ENCODE data around the gene POLR3E. TPM values are rescaled to one million over a fixed set of nuclear protein-coding genes. Genes with fewer than 3 reads are reported as not detected.

POLR3E gene
- total and polyA plus RNA-seq, 2 donors (not counting 1 experiment from before 2014, with no cell fraction given), result 97.1 to 98.4 TPM

- ATAC-seq (ENCODE audit: low read depth), result no peak
- Histone ChIP-seq H3K4me1 (ENCODE audit: control insufficient read depth in 2 of 2, insufficient read depth in 2 of 2, low read length in 2 of 2) (no peaks in the 10 kb centered on the region), H3K4me3 (ENCODE audit: control extremely low read depth in 1 of 5, extremely low read depth in 1 of 5, insufficient read depth in 1 of 5, low read depth in 2 of 5, low read length in 4 of 5) (no peak overlapping the region), H3K9ac (ENCODE audit: low read length) (no peak overlapping the region), H2AFZ (ENCODE audit: insufficient read depth, low read depth, low read length, poor library complexity, severe bottlenecking) (no peak overlapping the region), H4K20me1 (ENCODE audit: control insufficient read depth, insufficient read depth, low read length, poor library complexity, severe bottlenecking) (peaks cover 47% of the 10 kb centered on the region), H3K79me2 (ENCODE audit: control insufficient read depth, insufficient read depth, low read length) (peaks cover 14% of the 10 kb centered on the region), H3K36me3 (replicated peaks in 1 of 2; ENCODE audit: control extremely low read depth in 1 of 2, control insufficient read depth in 1 of 2, extremely low read depth in 1 of 2, insufficient read depth in 2 of 2, low read length in 1 of 2) (peaks cover 0 to 88% of the 10 kb centered on the region in 2 experiments), H3K9me3 (ENCODE audit: control extremely low read depth in 1 of 3, control insufficient read depth in 2 of 3, insufficient read depth in 1 of 3, low read length in 2 of 3) (no peaks in the 10 kb centered on the region), H3K27me3 (replicated peaks in 1 of 4; ENCODE audit: control extremely low read depth in 1 of 4, control insufficient read depth in 3 of 4, insufficient read depth in 4 of 4, low read length in 3 of 4) (no peaks in the 10 kb centered on the region), H3K4me2 (replicated peaks; ENCODE audit: low read depth, low read length, poor library complexity, severe bottlenecking) (no peak overlapping the region), H3K27ac (ENCODE audit: low read length in 2 of 2) (no peak overlapping the region)
- intact Hi-C loops (cut with micrococcal nuclease), result loop anchor here (5.0 kb wide), 1 partner anchor 1165 kb away; the partner anchor contains the start of gene LDAF1
- no peaks in the 10 kb centered on the region for H3K9me3 Mint-ChIP-seq (ENCODE audit: insufficient read depth)
- H3K4me3 Mint-ChIP-seq, result no peak overlapping the region
- 98% methylated on average over 10 of the region's 17 CpGs for WGBS (ENCODE audit: insufficient coverage)
- ChIA-PET CTCF (interaction anchor here (0.9 kb wide), 1 partner anchor 1166 kb away, joined by 4 read pairs; no protein-coding TSS in a partner anchor), POLR2A (no interaction called here)
- peak; percentile 14 for DNase-seq
- H3K27ac Mint-ChIP-seq, result no peak overlapping the region
- TF ChIP-seq, protein P1, sequence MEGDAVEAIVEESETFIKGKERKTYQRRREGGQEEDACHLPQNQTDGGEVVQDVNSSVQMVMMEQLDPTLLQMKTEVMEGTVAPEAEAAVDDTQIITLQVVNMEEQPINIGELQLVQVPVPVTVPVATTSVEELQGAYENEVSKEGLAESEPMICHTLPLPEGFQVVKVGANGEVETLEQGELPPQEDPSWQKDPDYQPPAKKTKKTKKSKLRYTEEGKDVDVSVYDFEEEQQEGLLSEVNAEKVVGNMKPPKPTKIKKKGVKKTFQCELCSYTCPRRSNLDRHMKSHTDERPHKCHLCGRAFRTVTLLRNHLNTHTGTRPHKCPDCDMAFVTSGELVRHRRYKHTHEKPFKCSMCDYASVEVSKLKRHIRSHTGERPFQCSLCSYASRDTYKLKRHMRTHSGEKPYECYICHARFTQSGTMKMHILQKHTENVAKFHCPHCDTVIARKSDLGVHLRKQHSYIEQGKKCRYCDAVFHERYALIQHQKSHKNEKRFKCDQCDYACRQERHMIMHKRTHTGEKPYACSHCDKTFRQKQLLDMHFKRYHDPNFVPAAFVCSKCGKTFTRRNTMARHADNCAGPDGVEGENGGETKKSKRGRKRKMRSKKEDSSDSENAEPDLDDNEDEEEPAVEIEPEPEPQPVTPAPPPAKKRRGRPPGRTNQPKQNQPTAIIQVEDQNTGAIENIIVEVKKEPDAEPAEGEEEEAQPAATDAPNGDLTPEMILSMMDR (IDR thresholded peaks at IDR 0.05), result no peak
- TF ChIP-seq EZH2 (IDR thresholded peaks at IDR 0.05; ENCODE audit: borderline replicate concordance, insufficient read depth, low read depth, low read length, poor library complexity, severe bottlenecking), result no peak
- no peaks in the 10 kb centered on the region for H3K4me1 Mint-ChIP-seq
- no peaks in the 10 kb centered on the region for H3K27me3 Mint-ChIP-seq
These were observed 25.5 kb downstream of the POLR3E start for GRCh38 chr16:22322741-22323140.

DNA sequence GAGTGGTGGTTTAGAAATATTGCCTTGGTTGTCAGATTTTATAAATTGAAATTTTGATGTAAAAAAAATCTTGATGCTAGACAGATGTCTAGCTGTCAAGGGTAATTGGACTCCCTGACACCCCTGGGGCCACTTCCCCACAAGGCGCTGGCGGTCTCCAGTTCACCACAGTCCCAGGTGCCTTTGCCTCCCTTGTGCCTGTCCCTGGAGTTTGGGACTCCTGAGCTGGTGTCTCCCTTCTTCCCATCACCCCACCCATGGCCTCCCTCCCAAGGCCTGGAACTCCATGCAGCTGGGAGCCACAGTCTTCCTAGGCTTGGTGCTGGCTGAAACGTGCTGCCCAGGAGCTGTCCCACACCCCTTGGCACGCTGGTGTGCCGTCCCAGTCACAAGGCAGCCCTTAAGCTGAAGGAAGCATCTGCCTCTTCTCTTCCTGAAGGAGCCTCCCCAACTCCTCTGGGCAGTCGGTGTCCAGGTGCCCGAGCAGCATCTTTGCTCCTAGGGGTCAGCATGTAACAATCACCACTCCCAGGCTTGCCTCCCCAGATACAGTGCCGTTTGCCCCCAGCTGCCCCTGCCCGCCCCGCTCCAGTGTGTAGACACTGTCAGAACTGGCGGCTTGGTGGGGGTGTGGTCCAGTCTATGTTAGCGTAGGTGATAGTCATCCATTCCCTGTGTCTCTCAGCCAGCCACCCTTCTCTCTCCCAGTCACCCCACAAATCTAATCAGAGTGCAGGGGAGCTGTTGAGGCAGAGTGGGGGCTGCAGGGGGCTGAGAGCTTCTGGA lies 26.2 kb downstream of the POLR3E start:
- no peaks in the 10 kb centered on the region for H3K9me3 Mint-ChIP-seq (ENCODE audit: insufficient read depth)
- H3K9ac ChIP-seq (ENCODE audit: low read length), result no peak overlapping the region
- DNase-seq (no peak), ATAC-seq (ENCODE audit: low read depth) (no peak)
- no peak overlapping the region for H3K27ac ChIP-seq (ENCODE audit: low read length in 2 of 2)
- H3K79me2 ChIP-seq (ENCODE audit: control insufficient read depth, insufficient read depth, low read length), result peaks cover 14% of the 10 kb centered on the region
- ChIA-PET CTCF (no interaction called here), POLR2A (no interaction called here)
- no peaks in the 10 kb centered on the region for H3K4me1 Mint-ChIP-seq
- intact Hi-C loops (cut with micrococcal nuclease), result loop anchor here (5.0 kb wide), 1 partner anchor 1166 kb away; the partner anchor contains the start of gene LDAF1
- peaks cover 51% of the 10 kb centered on the region for H4K20me1 ChIP-seq (ENCODE audit: control insufficient read depth, insufficient read depth, low read length, poor library complexity, severe bottlenecking)
- H3K4me1 ChIP-seq (ENCODE audit: control insufficient read depth in 2 of 2, insufficient read depth in 2 of 2, low read length in 2 of 2), result no peaks in the 10 kb centered on the region
- H3K36me3 ChIP-seq (replicated peaks in 1 of 2; ENCODE audit: control extremely low read depth in 1 of 2, control insufficient read depth in 1 of 2, extremely low read depth in 1 of 2, insufficient read depth in 2 of 2, low read length in 1 of 2), result peaks cover 0 to 92% of the 10 kb centered on the region in 2 experiments
- H3K4me3 ChIP-seq (ENCODE audit: control extremely low read depth in 1 of 5, extremely low read depth in 1 of 5, insufficient read depth in 1 of 5, low read depth in 2 of 5, low read length in 4 of 5), result no peak overlapping the region
- no peak overlapping the region for H2AFZ ChIP-seq (ENCODE audit: insufficient read depth, low read depth, low read length, poor library complexity, severe bottlenecking)
- TF ChIP-seq EZH2 (IDR thresholded peaks at IDR 0.05; ENCODE audit: borderline replicate concordance, insufficient read depth, low read depth, low read length, poor library complexity, severe bottlenecking), result no peak
- TF ChIP-seq, protein P1 (IDR thresholded peaks at IDR 0.05), result no peak
- H3K27ac Mint-ChIP-seq, result no peak overlapping the region
- 98% methylated on average over 8 of the region's 12 CpGs for WGBS (ENCODE audit: insufficient coverage)
- no peak overlapping the region for H3K4me3 Mint-ChIP-seq
- H3K27me3 ChIP-seq (replicated peaks in 1 of 4; ENCODE audit: control extremely low read depth in 1 of 4, control insufficient read depth in 3 of 4, insufficient read depth in 4 of 4, low read length in 3 of 4), result no peaks in the 10 kb centered on the region
- no peak overlapping the region for H3K4me2 ChIP-seq (replicated peaks; ENCODE audit: low read depth, low read length, poor library complexity, severe bottlenecking)
- no peaks in the 10 kb centered on the region for H3K9me3 ChIP-seq (ENCODE audit: control extremely low read depth in 1 of 3, control insufficient read depth in 2 of 3, insufficient read depth in 1 of 3, low read length in 2 of 3)
- no peaks in the 10 kb centered on the region for H3K27me3 Mint-ChIP-seq

Measured in B cell (primary cell).